CD4-positive, alpha-beta T cell treated with Interleukin-6 at 100 ng/mL for 8 hours (primary cell): Measurements from ENCODE around the gene SLC26A8.
A peak's percentile ranks its signal among the peaks of the same experiment; 100 is the strongest.
"Not testable (repeated sequence)": the region's sequence is repeated elsewhere in the genome, so short reads cannot be mapped to it uniquely, and the experiment has no call there.

ENCODE experiments used
- DNase-seq: peaks from one replicate; pipeline ENCODE4 v3.0.0-alpha.2; 2020; ENCODE audit warnings: mixed read lengths, low spot score

SLC26A8 gene

DNA sequence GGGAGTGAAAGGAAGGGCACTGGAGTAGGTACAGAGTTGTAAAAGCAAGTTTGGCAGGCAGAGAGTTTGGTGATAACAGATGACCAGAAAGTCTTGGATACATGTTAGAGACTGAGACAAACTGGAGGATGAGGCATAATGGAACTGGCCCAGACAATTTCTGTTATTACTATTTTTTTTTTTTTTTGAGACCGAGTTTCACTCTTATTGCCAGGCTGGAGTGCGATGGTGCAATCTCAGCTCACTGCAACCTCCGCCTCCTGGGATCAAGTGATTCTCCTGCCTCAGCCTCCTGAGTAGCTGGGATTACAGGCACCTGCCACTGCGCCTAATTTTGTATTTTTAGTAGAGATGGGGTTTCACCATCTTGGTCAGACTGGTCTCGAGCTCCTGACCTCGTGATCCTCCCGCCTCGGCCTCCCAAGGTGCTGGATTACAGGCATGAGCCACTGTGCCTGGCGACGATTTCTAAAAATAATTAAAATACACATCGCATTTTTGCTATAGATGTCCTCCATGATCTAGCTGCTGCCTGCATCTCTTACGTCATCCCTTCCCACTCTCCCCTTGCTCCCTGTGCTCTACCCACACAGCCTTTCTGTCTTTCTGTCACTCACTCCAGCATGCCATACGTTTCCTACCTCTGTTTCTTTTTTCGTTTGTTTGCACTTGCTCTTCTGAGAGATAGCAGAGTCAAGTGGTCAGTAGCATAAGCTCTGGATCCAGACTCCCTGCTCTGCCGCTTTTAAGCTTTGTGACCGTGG is 26.7 kb upstream of the SLC26A8 start:
- DNase-seq = no peak

DNA sequence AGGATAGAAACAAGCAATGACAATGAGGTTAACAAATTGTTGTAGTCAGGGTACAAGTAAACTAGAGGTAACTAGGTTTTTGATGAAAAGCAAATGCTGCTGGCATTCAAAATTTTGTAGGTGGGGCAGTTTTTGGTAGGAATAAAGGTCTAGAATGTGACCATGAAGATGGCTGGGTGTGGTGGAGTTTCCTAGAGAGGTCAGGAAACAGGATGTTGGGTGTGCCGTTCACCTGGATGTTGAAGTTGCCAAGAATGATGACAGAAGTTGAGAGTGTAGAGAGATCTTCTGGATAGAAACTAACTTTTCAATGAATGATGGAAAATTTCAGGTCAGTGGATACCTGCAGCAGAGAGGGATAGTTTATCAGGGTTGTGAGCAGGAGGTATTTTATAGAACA is 25.9 kb upstream of the SLC26A8 start:
- no peak for DNase-seq

DNA sequence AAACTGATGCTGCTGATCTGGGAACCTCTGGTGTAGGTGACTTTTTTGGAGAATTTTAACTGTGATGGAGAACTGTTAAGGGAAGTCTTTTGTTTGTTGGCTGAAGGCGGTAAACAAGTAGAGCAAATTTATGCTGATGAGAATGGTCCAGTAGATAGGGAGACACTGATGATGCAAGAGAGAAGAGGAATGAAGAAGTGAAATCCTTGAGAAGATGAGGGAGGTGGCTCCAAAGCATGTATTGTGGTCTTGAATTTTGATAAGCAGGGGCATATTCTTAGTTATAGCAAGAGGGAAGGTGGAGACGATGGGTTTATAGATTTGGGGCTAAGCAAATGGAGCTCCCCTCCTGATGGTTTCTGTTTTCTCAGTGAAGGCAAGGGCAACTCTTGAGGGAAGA is 25.1 kb upstream of the SLC26A8 start:
- DNase-seq = no peak

DNA sequence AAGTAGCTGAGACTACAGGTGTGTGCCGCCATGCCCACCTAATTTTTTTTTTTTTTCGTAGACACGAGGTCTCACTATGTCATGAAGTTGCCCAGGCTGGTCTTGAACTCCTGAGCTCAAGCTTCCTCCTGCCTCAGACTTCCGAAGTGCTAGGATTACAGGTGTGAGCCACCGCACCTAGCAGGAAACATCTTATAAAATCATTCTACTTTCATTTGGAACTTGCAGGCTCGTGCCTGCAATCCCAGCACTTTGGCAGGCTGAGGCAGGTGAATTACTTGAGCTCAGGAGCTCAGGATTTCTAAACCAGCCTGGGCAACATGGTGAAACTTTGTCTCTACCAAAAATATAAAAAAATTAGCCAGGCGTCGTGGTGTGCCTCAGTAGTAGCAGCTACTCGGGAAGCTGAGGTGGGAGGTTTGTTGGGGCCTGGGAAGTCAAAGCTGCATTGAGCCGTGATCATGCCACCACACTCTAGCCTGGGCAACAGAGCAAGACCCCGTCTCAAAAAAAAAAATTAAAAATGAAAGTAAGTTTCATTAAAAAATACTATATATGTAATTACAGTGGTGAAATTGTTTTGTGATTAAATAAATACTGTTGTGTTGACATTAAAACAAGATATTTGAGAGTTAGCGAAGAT is 18.3 kb upstream of the SLC26A8 start:
- no peak for DNase-seq

DNA sequence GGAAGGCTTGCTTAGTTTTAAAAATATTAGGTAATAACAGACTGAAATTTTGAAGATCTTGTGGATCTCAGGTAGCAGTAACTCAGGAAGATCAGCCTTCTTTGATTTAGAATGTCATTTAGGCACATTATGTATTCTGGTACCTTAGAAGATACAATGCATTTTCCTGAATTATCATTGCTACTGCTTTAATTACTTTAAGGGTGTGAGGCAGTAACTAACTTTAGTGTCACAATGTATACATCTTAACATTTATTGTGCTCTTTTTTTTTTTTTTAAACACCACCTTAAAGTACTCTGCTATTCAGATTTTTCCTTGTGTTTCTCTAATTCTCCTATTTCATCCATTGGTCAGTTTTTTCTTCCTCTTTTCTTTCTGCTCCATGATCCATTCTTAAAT is 16.5 kb upstream of the SLC26A8 start:
- DNase-seq = no peak

DNA sequence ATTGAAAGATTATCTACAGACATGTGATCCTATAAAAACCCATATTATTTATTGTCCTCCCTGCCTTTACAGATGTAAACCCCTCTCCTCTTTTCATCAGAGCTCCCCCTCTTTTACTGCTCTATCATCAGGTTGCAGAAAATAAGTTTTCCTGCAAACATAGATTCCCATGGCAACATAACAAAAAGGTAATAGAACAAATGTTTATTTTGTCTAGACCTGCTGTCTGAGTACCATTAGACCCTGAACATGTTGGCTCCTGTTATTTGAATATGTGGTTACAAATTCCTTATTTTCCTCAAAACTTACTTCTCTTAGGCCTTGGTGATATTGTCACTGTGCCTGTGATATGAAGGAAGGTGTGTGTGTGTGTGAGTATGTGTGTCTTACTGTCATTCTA is 14.7 kb upstream of the SLC26A8 start:
- DNase-seq = no peak

DNA sequence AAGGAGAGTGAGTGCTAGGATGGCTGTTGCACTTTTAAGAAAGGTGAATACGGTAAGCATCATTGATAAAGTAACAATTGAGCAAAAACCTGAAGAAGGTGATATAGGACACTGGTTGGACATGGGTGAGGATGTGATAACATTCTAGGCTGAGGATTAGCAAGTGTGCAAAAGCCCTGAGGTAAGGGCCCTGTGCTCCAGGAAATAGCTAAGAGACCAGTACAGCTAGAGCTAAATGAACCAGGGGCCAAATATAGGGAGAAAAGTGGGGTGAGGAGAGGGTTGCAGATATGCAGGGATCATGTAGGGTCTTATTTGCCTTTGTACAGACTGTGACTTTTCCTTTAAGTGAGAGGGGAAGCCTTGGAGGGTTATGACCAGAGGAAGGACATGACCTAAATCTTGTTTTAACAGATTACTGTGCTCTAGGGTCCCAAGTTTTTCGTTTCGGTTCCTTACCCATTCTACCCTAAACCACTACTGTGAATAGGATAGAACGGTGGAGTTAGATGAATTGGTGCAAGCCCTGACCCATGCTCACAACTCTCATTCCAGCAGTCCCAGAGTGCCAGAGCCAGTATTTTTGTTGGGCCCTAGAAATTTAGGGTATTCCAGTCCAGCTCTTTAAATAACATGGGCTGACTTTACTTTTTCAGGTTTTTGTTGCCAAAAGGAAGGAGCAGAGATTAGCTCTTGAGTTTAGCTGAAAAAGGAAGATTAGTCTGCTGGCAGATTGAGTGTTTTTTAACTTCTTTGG is 13.9 kb upstream of the SLC26A8 start:
- DNase-seq = no peak

DNA sequence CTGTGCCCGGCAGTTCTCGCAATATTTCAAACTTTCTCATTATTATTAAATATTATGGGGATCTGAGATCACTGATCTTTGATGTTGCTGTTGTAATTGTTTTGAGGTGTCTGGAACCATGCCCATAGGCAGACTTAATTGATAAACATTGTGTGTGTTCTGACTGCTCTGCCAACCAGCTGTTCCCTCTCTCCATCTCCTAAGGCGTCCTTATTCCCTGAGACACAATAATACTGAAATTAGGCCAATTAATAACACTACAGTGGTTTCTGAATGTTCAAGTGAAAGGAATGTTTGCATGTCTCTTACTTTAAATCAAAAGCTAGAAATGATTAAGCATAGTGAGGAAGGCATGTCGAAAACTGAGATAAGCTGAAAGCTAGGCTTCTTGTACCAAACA is 10.8 kb upstream of the SLC26A8 start:
- DNase-seq = no peak

DNA sequence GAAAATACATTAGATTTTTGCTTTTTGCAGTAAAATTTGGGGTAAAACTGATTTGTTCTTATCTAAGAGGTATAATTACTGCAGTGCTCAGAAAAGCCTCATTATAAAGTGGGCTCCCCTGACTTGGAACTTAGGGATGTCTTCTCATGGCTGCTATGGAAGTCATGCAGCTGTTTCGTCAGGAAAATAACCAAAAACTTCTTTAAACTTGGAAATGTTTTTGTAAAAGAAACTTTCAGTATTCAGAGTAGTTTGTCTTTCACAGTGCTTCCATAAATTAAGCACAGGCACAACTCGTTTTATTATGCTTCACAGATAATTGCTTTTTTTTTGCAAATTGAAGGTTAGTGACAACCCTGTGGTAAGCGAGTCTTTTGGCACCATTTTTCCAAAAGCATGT is 10.0 kb upstream of the SLC26A8 start:
- no peak for DNase-seq

DNA sequence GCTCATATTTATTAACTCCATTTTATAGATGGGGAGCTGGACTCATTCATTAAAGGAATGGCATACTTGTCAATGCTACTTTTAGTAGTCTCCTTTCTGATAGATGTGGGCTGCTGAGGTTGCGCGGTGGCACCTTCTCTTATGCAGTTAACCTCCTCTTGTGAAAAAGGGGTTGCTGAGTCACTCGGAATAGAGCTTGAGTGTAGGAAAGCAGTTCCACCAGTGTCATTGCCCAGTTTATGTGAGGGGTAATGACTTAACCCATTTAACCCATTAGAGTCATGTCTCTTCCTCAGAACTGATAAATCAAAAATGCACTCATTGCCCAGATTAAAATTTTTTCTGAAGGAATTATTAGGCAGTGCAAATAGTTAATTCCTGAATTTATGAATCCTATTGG is 9.5 kb upstream of the SLC26A8 start:
- peak; percentile 5 for DNase-seq

DNA sequence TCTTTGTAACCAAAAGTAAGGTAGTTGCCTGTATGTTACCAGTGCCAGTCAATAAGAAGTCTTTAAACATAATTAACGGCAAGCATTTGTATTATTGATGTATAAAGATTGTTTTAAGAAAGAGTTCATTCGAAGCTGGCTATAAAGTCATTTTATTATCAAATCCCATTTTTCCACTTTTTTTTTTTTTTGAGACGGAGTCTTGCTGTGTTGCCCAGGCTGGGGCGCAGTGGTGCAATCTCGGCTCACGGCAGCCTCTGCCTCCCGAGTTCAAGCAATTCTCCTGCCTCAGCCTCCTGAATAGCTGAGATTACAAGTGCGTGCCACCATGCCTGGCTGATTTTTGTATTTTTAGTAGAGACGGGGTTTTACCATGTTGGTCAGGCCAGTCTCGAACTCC is 8.7 kb upstream of the SLC26A8 start:
- not testable (repeated sequence) for DNase-seq

DNA sequence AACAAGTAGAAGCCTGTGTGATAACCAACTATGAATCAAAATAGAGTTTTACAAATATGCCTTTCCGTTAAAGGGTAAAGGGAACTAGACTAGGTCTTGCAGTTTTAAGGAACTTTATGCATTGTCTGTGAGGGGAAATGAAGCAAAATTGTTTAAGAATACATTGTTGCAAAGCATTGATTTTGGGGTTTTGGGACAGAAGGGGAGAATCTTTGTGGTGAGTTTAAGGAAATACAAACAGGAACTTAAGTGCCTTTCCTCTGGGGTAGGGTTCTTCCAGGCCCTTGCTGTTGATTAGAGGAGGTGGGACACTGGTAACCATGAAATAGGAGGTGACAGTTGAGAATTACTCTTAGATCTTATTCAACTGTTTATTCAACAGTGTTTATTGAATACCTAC is 7.8 kb upstream of the SLC26A8 start:
- no peak for DNase-seq

DNA sequence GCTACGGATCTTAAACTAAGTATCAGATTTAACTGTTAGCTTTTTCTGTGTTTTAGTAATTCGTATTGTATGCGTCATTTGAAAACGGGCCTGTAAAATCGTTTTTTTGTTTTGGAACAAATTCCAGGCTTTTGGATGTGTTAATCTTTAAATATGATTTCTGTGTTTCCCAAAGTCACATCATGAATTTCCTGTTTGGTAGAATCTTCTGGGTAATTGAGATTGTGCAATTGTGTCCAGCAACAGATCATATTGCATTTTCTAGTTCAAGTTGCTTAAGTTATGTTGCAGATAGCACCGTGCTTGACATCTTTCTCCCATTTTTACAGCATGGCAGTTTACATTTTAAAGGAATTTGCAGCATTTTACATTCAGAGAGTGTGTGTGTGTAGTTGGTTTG is 5.0 kb upstream of the SLC26A8 start:
- no peak for DNase-seq

DNA sequence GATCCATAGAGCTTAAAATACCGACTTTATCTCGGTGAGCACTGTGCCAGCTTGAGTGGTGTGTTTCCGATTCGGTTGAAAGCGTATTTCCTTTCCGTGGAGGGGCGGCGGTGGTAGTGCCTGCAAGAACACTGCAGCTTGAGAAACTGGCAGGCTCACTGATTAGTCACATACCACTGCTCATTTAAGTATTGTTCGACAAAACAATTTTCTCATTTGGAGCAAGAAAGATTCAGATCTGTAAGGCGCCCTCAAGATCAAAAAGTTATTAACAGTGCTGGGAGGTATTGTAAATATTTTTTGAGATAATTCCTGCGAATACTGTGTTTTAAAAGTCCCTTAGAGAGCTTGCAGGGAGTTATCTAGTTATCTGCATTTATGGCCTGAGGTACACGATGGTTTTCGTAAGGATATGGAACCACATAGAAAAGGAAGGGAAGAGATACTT is 4.5 kb upstream of the SLC26A8 start:
- peak; percentile 76 for DNase-seq

DNA sequence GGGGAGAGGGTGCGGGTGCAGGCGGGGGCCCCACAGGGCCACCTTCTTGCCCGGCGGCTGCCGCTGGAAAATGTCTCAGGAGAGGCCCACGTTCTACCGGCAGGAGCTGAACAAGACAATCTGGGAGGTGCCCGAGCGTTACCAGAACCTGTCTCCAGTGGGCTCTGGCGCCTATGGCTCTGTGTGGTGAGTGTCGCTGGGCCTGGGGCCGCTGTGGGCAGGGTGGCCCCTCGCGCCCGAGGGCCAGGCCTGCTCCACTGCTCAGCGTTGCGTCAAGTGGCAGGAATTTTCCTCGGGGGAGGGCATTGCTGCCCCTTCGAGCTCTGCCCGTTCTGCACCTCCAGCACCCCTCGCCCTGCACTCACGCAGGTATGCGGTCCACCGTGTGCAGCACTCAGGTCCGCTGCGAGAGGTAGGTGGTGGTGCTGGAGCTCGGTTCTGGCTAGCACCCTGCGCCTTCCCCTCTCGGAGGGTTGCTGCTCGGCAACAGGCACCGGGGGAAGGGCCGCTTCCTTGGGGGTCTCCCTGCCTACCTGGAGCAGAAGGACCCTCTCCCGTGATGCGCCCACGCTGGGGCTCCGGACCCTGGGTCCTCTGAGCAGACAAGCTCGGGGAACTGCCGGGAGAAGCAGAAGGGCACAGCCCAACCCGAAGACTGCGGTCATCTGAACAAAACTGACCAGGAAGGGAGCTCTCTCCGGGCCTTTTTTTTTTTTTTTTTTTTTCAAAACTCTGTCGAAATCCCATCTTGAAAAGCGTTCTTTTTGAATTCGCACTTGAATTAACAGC is 3.8 kb upstream of the SLC26A8 start:
- peak; percentile 36 for DNase-seq

DNA sequence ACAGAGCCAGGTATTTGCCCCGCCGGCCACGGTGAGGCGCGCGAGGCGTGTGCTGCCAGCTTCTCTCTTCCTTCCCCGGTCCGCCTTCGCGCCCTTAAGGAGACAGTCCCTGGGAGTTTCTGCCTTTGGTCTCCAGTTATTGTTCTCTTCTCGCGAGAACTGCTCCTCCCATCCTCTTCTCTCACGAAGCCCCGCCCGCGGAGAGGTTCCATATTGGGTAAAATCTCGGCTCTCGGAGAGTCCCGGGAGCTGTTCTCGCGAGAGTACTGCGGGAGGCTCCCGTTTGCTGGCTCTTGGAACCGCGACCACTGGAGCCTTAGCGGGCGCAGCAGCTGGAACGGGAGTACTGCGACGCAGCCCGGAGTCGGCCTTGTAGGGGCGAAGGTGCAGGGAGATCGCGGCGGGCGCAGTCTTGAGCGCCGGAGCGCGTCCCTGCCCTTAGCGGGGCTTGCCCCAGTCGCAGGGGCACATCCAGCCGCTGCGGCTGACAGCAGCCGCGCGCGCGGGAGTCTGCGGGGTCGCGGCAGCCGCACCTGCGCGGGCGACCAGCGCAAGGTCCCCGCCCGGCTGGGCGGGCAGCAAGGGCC is 3.2 kb upstream of the SLC26A8 start, which contains the start of gene MAPK14:
Gene MAPK14, plus strand, starts transcription at position 308 of the 587 bp plus-strand sequence. CDS start 350 bp downstream, outside the sequence.
- peak; percentile 99 for DNase-seq

DNA sequence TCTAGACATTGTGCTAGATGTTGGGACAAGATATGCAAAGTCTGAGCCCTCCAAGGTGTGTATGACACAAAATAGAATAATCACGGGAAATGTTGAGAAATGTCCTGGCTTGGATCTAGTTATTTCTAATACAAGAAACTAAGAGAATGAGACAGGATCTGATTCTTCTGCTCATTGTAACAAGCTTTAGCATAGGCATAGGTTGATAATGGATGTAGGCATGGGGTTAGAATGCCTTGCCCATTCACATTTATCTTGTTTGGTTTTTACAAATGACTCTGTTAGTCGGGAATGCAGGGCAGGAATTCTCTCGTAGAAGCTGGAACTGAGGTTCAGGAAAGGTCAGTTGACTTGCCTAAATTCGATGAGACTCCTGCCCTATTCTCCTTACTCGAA is 1.5 kb upstream of the SLC26A8 start:
- no peak for DNase-seq

DNA sequence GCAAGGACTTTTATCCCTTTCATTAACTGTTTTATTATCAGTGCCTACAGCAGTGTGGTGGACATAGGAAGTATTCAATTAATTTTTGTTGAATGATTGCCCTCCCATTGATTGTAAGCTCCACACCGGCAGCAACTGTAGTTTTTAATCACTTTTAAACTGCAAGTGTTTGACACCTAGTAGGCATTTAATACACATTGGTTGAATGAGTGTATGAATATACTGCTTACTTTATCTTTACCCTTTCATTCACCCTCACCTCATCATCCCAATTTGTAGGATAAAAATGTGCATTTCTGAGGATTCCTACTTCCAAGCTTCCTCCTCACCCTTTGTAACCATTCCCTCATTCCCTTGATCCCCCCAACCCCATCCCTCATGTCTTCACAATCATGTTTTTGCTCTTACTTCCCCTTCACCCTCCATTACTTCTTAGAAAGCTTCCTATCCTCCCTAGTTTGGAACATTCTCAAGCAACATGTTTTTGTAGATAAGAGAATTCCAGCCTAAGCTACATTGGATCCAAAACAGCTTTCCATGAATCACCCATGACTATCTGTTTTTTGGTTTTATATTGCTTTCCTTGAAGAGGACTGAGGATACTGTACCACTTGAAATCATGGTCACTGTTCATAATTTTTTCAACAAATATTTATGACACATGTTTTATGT is 955 bp upstream of the SLC26A8 start:
- DNase-seq = no peak

DNA sequence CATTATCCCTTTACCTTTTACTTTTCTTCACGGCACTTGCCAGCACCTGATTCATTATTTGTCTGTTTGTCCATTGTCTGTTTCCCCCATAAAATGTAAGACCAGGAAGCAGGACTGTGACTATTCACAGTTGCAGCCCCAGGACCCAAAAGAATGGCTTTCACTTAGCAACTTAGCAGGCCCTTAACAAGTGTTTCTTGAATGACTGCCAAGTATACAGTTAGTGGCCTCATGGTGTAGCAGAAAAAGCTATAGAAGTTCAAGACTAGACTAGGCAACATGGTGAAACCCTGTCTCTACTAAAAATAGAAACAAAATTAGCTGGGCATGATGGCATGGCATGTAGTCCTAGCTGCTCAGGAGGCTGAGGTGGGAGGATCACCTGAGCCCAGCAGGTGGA is 4.3 kb downstream of the SLC26A8 start:
- no peak for DNase-seq

DNA sequence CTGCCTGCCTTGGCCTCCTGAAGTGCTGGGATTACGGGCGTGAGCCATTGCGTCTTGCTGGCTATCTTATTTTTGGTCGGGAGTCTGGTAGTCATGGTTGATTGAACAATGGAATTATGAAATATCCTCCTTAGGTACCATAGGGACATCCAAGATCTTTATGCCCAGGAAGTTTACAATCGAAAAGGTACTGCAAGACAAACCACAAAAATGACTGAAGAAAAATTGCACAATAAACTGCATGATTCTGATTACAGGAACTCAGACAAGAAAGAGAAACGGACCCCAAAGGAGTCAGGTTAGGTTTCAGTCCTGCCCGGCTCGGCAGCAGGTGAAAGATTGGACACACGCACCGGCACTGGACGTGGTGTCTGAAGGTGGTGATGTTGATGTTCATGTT is 5.3 kb downstream of the SLC26A8 start:
- no peak for DNase-seq

DNA sequence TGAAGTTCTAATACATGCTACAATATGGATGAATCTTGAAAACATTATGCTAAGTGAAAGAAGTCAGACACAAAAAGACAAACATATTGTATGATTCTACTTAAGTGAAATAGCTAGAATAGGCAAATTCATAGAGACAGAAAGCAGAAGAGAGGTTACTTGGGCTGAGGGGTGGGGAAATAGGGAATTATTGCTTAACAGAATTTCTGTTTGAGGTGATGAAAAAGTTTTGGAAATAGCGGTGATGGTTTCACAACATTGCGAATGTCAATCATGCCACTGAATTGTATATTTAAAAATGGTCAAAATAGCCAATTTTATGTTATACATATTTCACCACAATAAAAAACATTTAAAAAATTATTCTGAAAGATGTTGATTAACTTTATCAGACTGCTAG is 6.1 kb downstream of the SLC26A8 start:
- no peak for DNase-seq
